Right lobe of liver (tissue), 4 donors: Measurements from ENCODE around the gene TBKBP1.

Experiments used
- POLR2A ChIP-seq: fragments of 450-650 bp; IDR thresholded peaks from one replicate; pipeline ENCODE4 v1.6.1; 2017; ENCODE audit warnings: antibody characterized with exemption, mild to moderate bottlenecking
- TF ChIP-seq, protein P1 (sequence below), 4 donors: fragments of 200-600 bp in 3 of 4; fragments of 450-650 bp in 1 of 4; IDR thresholded peaks; one replicate each; pipeline versions ENCODE4 v1.5.1 to v1.8.0; 2016 to 2022; ENCODE audit warnings: antibody characterized with exemption in 4 of 4, mild to moderate bottlenecking in 2 of 4
- donor health status: DM: no; HTN: no; CAD: no.
- donor health status: DM: no; HTN: no; CAD: no.
- donor health status: DM: no; HTN: yes; CAD: no.

DNA sequence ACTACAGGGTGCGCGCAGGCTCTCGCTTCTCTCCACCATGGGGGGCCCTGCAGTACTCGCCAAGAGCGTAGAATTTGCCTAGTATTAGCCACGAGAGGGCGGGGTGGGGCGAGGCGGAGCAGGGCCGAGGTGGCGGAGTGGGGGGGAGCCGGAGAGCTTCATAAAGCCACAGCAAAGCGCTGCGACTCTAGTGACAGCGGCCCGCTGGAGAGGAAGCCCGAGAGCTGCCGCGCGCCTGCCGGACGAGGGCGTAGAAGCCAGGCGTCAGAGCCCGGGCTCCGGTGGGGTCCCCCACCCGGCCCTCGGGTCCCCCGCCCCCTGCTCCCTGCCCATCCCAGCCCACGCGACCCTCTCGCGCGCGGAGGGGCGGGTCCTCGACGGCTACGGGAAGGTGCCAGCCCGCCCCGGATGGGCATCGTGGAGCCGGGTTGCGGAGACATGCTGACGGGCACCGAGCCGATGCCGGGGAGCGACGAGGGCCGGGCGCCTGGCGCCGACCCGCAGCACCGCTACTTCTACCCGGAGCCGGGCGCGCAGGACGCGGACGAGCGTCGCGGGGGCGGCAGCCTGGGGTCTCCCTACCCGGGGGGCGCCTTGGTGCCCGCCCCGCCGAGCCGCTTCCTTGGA is 39.2 kb downstream of the TBKBP1 start, which contains the start of gene TBX21:
- TF ChIP-seq, protein P1, sequence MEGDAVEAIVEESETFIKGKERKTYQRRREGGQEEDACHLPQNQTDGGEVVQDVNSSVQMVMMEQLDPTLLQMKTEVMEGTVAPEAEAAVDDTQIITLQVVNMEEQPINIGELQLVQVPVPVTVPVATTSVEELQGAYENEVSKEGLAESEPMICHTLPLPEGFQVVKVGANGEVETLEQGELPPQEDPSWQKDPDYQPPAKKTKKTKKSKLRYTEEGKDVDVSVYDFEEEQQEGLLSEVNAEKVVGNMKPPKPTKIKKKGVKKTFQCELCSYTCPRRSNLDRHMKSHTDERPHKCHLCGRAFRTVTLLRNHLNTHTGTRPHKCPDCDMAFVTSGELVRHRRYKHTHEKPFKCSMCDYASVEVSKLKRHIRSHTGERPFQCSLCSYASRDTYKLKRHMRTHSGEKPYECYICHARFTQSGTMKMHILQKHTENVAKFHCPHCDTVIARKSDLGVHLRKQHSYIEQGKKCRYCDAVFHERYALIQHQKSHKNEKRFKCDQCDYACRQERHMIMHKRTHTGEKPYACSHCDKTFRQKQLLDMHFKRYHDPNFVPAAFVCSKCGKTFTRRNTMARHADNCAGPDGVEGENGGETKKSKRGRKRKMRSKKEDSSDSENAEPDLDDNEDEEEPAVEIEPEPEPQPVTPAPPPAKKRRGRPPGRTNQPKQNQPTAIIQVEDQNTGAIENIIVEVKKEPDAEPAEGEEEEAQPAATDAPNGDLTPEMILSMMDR (IDR thresholded peaks at IDR 0.05) = peak in 1 of 4 donors; percentile 20
- no peak for TF ChIP-seq POLR2A
